Measurements from ENCODE around the gene VMP1. TPM values are rescaled to one million over a fixed set of nuclear protein-coding genes. Genes with fewer than 3 reads are reported as not detected.

Gene VMP1
- total and polyA plus RNA-seq, 2 of the 13 experiments (the other 11 are each of a cell fraction or from before 2014, with no cell fraction given) = 186 to 271 TPM

DNA sequence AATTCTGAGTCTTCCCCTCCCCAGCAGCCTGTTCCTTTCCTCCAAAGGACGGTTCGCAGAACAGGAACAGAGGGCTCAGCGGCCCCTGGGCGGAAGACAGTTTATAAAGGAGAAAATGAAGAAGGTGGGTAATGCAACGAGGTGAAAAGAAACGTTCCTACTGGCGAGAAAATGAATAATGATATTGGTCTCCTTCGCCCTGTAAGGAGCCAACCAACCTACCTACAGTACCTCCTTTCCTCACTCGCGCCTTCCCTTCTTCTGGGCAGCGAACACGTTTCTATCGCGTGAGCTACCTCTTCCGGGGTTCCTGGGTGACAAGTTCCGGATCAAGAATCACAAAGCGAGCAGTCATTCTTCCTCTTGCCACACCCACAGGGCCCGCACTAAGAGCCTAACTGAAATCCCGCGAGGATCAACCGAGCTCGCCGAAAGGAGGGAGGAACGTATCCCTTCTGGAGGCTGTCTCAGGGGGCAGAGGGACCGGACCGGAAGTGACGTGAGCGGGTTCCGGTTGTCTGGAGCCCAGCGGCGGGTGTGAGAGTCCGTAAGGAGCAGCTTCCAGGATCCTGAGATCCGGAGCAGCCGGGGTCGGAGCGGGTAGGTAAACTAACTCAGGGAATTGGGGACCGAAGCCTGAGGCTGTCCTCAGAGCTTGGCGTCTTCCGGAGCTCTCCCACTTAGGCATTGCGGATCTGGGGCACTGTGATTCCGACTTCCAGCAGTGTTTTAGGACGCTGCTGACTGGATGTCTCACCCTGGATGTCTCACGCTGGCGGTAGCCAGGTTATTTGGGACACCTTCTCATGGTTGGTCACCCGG lies at the start of gene VMP1, which contains the start of gene PTRH2 (continued):
- TF ChIP-seq SKI (IDR thresholded peaks at IDR 0.05; ENCODE audit: partially characterized antibody) = peak; percentile 27
- TF ChIP-seq ZNF672 (CRISPR knock-in tag; IDR thresholded peaks at IDR 0.05) = no peak
- peak; percentile 93 for TF ChIP-seq ZNF792 (CRISPR knock-in tag; IDR thresholded peaks at IDR 0.05)
- peak; percentile 97 for TF ChIP-seq CHD2 (IDR thresholded peaks at IDR 0.05; ENCODE audit: low read depth, low read length)
- TF ChIP-seq, protein P1, sequence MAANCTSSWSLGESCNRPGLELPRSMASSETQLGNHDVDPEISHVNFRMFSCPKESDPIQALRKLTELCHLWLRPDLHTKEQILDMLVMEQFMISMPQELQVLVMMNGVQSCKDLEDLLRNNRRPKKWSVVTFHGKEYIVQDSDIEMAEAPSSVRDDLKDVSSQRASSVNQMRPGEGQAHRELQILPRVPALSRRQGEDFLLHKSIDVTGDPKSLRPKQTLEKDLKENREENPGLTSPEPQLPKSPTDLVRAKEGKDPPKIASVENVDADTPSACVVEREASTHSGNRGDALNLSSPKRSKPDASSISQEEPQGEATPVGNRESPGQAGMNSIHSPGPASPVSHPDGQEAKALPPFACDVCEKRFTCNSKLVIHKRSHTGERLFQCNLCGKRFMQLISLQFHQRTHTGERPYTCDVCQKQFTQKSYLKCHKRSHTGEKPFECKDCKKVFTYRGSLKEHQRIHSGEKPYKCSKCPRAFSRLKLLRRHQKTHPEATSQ (CRISPR knock-in tag; IDR thresholded peaks at IDR 0.05; ENCODE audit: borderline replicate concordance) = peak; percentile 34; the same call in 1 of the 2 replicates
- TF ChIP-seq, protein P2, sequence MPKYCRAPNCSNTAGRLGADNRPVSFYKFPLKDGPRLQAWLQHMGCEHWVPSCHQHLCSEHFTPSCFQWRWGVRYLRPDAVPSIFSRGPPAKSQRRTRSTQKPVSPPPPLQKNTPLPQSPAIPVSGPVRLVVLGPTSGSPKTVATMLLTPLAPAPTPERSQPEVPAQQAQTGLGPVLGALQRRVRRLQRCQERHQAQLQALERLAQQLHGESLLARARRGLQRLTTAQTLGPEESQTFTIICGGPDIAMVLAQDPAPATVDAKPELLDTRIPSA (CRISPR knock-in tag; IDR thresholded peaks at IDR 0.05; ENCODE audit: borderline replicate concordance) = no peak; the same call in 1 of the 2 replicates
- 0 out of 2 replicates have a peak, but pooled peaks have one; percentile 38 for TF ChIP-seq ZBTB7A (CRISPR knock-in tag; IDR thresholded peaks at IDR 0.05)
- TF ChIP-seq ZNF782 (CRISPR knock-in tag; IDR thresholded peaks at IDR 0.05; ENCODE audit: borderline replicate concordance) = no peak; the same call in 1 of the 2 replicates
- TF ChIP-seq HOXD1 (CRISPR knock-in tag; IDR thresholded peaks at IDR 0.05) = peak; percentile 23
- TF ChIP-seq ZNF776 (CRISPR knock-in tag; IDR thresholded peaks at IDR 0.05) = no peak
- TF ChIP-seq KLF9 (CRISPR knock-in tag; IDR thresholded peaks at IDR 0.05; ENCODE audit: low read depth) = peak; percentile 99
- no peak for TF ChIP-seq ZNF549 (CRISPR knock-in tag; IDR thresholded peaks at IDR 0.05)
- no peak; the same call in 1 of the 2 replicates for TF ChIP-seq NR2F6 (IDR thresholded peaks at IDR 0.05)
- TF ChIP-seq NR2F6 (CRISPR knock-in tag; IDR thresholded peaks at IDR 0.05) = no peak; the same call in none of the 2 replicates
- TF ChIP-seq, protein P3, sequence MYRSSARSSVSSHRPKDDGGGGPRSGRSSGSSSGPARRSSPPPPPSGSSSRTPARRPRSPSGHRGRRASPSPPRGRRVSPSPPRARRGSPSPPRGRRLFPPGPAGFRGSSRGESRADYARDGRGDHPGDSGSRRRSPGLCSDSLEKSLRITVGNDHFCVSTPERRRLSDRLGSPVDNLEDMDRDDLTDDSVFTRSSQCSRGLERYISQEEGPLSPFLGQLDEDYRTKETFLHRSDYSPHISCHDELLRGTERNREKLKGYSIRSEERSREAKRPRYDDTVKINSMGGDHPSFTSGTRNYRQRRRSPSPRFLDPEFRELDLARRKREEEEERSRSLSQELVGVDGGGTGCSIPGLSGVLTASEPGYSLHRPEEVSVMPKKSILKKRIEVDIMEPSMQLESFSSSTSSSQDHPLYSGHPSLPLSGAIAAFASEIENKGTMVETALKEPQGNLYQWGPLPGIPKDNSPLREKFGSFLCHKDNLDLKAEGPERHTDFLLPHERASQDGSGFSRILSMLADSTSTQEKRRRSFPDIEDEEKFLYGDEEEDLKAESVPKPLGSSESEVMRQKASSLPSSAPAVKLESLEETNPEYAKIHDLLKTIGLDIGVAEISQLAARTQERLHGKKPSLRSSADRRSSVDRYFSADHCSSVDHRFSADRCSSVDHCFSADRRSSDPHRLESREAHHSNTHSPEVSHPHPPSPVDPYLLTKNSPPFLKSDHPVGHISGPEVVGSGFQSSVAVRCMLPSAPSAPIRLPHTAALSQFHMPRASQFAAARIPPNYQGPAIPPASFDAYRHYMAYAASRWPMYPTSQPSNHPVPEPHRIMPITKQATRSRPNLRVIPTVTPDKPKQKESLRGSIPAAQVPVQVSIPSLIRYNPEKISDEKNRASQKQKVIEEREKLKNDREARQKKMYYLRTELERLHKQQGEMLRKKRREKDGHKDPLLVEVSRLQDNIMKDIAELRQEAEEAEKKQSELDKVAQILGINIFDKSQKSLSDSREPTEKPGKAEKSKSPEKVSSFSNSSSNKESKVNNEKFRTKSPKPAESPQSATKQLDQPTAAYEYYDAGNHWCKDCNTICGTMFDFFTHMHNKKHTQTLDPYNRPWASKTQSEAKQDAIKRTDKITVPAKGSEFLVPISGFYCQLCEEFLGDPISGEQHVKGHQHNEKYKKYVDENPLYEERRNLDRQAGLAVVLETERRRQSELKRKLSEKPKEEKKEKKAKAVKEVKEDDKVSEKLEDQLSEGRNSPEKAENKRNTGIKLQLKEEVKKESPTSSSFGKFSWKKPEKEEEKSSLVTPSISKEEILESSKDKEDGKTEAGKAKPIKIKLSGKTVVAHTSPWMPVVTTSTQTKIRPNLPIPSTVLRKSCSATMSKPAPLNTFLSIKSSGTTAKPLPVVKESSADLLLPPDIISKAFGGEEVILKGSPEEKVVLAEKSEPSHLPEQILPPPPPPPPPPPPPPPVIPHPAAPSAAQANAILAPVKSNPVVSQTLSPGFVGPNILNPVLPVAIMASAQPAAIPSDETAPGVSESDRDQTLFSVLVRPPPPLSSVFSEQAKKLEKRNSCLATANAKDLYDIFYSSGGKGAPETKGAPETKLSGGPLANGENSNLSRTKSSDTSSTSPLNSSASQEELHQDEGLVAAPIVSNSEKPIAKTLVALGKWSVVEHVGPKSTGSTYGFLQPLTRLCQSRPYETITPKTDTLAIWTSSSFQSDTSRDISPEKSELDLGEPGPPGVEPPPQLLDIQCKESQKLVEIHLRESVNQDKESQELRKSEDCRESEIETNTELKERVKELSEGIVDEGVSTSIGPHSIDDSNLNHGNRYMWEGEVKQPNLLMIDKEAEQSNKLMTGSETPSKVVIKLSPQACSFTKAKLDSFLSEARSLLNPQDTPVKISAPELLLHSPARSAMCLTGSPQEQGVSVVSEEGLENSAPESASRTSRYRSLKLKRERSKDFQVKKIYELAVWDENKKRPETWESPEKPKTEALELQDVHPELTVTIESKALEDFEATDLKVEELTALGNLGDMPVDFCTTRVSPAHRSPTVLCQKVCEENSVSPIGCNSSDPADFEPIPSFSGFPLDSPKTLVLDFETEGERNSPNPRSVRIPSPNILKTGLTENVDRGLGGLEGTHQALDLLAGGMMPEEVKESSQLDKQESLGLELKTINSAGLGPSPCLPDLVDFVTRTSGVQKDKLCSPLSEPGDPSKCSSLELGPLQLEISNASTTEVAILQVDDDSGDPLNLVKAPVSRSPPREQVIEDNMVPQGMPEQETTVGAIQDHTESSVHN (CRISPR knock-in tag; IDR thresholded peaks at IDR 0.05) = peak; percentile 23; the same call in 1 of the 2 replicates
- TF ChIP-seq JUN (CRISPR knock-in tag; IDR thresholded peaks at IDR 0.05) = peak; percentile 66
- peak; percentile 79 for TF ChIP-seq ZBTB20 (CRISPR knock-in tag; IDR thresholded peaks at IDR 0.05; ENCODE audit: borderline replicate concordance, low read depth)
- TF ChIP-seq ZNF558 (CRISPR knock-in tag; IDR thresholded peaks at IDR 0.05; ENCODE audit: borderline replicate concordance) = no peak
- peak; percentile 78 for TF ChIP-seq SP4 (CRISPR knock-in tag; IDR thresholded peaks at IDR 0.05)
- TF ChIP-seq ZNF501 (CRISPR knock-in tag; IDR thresholded peaks at IDR 0.05) = peak; percentile 90
